Cardiac septum (tissue), 1 donor: ENCODE measurements around the gene SNRPA. TPM values are rescaled to one million over a fixed set of nuclear protein-coding genes. Genes with fewer than 3 reads are reported as not detected.
A peak's percentile ranks its signal among the peaks of the same experiment; 100 is the strongest.

Experiments used
- DNase-seq: peaks from one replicate; pipeline ENCODE4 v3.0.0-alpha.2; 2020; ENCODE audit warnings: low spot score
- intact Hi-C: fragments of 100-400 bp; cut with DNase I; formaldehyde crosslinking; loops from one replicate; pipeline ENCODE4 v1.14.0; 2022
- long read RNA-seq: library from polyadenylated mRNA; unstranded; transcript quantifications from one replicate; pipeline ENCODE4 v2.0.0, GENCODE V29; 2021
- total RNA-seq: library from RNA; stranded (reverse); fragmentation: NEBNext Ultra II Directional; extraction: Animal tissue kit (Norgen Biotek cat#: 25700); gene quantifications from one replicate; pipeline ENCODE4 v1.2.1, GENCODE V29; 2021
- donor health status: DM: no; HTN: no; CAD: no.

Gene SNRPA
- total RNA-seq: 32.9 TPM
- long read RNA-seq, transcript SNRPA-201 (6 exons, 1,621 nt): major isoform, 7 of 12 reads
- long read RNA-seq, partial matches to known transcripts: 4 of 12 reads
- long read RNA-seq, other reads (novel, unspliced or antisense): 1 of 12 reads

DNA sequence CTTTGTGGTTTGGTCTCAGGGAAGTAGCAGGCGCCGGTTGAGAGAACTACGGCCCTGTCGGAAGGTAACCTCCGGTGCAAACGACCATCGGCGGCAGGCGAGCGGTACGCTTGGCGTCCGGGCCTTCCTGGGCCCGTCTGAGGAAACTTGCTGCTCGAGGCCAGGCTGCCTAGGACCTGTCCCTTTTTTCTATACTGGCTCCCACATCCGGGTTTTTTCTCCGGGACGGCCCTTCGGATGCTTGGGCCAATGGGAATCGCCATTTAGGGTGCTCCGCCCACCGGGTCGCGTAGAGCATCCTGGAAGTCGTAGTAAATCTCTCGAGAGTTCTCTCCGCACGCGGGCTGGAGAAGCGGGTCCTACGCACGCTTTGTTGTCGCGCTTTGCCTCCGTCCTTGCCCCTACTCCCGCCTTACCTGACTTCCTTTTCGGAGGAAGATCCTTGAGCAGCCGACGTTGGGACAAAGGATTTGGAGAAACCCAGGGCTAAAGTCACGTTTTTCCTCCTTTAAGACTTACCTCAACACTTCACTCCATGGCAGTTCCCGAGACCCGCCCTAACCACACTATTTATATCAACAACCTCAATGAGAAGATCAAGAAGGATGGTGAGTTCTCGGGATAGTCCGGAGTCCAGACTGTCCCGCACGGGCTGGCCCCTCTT, at the start of gene SNRPA:
Gene SNRPA, plus strand, starts transcription at position 330 of the 664 bp plus-strand sequence. Its CDS starts 206 bp downstream, at position 536.
- intact Hi-C loops: loop anchor here (2.0 kb wide), 3 partner anchors 28 to 60 kb away; partner anchors contain the start of genes NUMBL and RAB4B
- peak; percentile 96 for DNase-seq

DNA sequence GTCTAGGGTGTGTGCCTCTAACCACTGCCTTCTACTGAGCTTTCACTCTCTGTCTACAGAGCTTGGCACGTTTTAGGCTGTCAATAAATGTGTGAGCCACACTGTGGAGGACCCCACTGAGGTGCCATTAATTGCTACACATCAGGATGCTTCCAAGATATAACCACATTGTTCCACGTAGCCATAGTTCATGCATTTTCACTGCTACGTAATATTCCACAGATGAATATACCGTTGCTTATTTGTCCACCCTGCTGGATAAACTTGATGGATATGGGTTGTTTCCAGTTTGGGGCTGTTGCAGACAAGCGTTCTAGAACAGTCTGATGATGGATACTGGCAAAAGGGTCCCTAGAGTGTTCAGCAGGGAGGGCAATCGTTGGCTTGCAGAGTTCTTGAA, 49.2 kb upstream of the SNRPA start:
- intact Hi-C loops: no loop called here

DNA sequence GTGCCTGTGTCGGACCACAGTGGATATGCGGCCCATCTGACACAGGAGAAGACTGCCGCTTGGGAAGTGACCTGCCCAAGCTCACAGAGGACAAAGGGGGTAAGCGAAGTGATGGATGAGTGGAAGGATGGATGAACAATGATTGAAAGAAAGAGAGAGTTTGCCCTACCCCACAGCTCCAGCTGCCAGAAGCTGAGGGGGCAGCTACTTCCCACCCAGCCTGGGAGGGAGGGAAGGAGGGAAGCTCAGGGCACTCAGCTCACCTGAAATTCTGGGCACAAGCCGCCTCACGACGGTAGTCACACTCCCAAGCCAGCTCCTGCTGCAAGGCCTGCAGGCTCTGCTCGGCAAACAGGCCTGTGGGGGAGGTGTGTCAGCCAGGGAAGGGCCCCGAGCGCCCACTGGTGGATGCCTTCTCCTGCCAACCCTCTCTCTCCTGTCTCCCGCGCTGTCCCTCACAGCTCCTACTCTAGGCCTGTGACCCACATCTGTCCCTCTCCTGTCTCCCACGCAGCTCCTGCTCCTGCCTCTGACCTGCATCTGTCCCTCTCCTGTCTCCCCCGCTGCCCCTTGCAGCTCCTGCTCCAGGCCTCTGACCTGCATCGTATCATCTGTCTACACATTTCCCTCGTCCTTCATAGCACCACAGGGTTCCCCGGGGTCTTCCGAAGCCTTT, 48.5 kb upstream of the SNRPA start:
- intact Hi-C loops: no loop called here
- DNase-seq: no peak

More for the DNA sequence above, 49.2 kb upstream of the SNRPA start:
- DNase-seq: no peak

DNA sequence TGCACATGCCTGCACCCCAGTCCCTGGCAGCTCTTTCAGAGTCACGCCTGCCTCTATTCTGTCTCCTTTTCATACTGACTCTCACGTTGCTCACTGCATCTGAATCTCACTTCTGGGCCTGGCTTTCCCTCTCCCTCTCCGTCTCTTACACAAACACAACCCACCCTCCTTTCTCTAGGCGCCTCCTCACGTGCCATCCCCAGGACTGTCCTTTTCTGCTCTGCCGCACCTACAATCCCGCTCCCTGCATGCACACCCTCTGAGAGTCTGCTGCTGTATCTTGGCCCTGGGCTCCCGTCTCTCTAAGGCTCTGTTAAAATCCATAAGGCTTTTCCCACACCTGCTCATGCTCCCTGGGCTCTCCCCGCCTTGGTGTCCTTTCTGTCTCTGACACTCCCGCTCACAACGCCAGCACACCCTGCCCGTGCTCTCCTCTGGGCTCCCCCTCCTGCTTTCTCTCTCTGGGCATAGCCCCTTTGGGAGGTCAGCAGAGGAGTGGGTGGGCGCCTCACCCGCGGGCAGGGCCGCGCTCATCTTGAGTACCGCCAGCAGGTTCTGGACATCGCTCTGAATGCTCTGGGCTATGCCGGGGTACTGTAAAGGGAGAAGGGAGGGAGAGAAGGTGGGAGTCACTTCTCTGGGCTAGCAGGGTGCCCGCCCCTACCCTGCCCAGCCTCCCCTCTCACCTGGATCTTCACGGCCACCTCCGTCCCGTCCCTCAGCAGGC, 47.8 kb upstream of the SNRPA start:
- intact Hi-C loops: no loop called here
- no peak for DNase-seq

DNA sequence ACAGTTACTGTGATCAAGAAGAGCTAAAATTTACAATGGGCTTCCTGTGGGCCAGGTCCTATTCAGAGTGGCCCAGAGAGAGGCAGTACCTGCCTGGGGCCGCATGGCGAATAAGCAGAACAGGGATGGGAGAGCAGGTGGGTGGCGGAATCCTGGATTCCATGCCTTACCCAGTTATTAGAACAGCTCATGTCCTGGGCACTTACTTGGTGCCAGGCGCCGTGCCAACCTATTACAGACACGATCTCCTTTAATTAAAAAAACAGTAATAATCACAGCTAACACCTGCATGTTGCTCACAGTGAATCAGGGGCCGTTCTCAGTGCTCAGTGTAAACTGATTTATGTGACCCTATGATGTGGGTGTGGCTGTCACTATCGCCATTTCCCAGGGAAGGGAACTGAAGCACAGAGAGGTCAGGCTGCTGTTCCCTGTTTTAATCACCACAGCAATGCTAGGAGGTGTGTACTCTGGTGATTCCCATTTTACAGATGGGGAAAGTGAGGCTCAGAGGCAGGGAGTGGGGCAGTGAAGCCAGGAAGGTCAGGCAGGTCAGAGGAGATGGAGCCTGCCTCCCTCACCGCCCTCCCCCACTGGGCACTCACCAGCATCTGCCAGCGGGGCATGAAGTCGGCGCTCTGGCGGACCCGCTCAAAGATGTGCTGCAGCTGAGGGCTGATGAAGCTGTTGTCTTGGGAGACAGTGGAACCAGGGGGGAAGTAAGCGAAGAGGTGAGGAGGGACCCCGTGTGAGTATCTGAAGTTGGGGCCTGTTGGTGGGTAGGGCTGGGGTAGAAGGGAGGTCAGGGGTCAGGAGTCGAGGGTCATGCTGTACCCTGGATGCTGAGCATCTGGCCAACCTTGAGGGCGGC, 46.3 kb upstream of the SNRPA start:
- intact Hi-C loops: no loop called here
- no peak for DNase-seq

DNA sequence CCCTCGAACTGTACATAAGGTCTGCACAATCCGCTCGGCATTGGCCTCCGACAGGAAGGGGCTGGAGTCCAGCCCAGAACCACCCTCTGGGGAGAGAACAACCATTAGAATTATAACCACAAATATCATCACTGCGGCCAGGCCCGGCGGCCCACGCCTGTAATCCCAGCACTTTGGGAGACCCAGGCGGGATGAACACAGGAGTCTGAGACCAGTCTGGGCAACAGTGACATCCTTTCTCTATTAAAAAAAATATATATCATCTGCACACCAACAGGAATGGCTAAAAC, 45.7 kb upstream of the SNRPA start:
- no peak for DNase-seq
- intact Hi-C loops: no loop called here

DNA sequence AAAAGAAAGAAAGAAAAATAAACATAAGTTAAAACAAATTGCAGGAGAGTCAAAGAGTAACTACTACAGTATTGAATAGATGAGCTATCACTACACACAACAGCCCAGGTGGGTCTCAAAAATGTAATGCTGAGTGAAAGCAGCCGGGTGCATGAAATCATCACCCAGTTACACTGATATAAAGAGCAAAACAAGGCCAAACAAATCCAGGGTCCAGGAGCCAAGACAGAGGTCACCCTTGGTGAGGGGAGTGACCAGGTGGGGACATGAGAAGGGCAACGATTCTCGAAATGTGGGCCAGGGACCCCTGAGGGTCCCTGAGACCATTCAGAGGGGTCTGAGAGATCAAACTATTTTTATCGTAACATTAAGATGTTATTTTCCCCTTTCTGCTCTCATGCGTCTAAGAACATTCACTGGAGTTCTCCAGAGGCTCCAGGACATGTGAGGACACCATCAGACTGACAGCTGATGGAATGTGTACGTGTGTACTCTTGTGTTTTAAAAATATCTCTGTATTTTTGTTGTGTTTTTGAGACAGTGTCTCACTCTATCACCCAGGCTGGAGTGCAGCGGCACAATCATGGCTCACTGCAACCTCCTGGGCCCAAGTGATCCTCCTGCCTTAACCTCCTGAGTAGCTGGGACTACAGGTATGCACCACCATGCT, 44.9 kb upstream of the SNRPA start:
- DNase-seq: no peak
- intact Hi-C loops: no loop called here

DNA sequence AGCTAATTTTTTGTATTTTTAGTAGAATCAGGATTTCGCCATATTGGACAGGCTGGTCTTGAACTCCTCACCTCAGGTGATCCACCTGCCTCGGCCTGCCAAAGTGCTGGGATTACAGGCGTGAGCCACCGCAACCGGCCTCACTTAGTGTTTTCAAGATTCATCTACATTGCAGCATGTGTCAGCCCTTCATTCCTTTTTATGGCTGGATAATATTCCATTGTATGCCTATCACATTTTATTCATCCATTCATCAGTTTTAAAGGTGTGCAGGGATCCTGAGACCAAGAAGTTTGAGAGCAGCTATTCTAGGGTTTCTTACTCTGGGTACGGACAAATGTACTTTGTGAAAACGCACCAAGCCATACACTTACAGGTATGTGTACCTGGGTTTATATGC, 43.4 kb upstream of the SNRPA start:
- intact Hi-C loops: no loop called here
- no peak for DNase-seq

DNA sequence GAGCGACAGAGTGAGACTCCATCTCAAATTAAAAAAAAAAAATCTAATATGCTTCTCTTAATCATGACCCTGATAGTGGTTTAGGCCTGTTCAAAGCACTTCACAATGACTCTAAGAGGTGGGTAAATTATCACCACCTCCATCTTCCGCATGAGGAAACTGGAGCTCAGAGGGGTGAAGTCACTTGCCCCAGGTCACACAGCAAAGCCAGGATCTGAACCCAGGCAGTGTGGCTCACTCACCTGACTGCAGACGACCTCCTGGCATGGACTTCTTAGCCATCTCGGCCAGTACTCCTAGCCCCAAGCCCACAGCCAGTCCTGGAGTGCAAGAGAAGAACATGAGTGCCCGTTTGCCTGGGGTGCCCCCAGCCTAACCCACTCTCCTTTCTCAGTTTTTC, 41.2 kb upstream of the SNRPA start:
- DNase-seq: no peak
- intact Hi-C loops: loop anchor here (10.0 kb wide), 2 partner anchors 265 to 1295 kb away; partner anchors contain the start of genes PLEKHG2 and SERTAD3

DNA sequence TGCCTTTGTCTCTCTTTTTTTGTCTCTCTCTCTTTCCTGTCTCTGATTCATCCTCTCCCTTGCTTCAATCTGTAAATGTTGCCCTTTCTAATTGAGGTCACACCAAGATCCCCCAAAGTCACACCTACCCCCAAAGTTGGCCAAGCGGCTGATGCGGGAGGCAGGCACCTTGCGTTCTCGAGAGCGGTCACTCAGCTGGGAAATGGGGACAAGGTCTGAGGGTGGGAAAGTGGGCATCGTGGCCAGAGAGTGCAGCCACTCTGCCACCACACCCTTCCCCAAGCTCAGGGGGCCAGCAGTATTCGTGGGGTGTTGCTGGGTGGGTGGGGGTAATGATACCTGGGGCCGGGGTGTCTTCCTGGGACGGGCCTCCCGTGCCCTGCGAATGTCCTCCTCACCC, 37.1 kb upstream of the SNRPA start:
- DNase-seq: no peak
- intact Hi-C loops: loop anchor here (2.0 to 10.0 kb wide), 3 partner anchors 37 to 1299 kb away; partner anchors contain the start of genes ACTMAP, PLEKHG2, SERTAD3 and SNRPA

DNA sequence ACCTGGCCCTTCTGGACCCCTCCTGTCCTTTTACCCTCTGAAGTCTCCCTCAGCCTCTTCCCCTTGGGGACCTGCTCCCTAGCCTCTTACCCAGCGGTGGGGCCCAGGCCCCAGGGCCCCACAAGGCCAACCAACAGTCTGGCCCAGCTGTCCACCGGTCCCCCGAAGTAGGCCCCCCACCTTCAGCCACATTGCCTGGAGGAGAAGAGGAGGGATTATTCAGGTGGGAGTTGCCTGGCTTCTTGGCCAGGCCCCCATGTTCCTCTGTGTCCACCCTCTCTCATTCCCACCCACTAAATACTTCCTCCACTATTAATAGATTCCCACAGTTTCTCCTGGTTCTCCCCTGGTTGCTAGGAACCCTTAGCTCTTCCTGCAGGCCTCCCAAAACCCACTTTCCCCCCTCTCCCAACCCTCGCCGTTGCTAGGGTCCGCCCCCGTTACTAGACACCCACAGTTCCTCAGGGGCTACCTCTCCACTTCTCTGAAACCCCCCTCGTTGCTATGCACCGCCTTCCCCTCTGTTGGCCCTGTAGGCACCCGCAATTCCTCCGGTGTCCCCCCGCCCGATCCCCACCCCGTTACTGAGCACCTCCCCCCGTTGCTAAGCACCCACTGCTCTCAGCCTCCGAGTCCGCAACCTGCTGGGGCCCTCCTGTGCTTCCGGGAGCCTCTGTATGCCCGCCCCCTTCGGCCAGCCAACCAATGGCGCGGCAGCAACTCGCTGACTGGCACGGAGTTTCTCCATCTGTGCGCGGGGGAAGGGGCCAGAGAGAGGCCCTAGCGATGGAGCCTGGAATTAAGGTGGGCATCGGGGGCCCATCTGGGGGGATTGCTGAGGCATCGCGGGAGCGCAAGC, 36.3 kb upstream of the SNRPA start:
- intact Hi-C loops: loop anchor here (1.0 to 10.0 kb wide), 5 partner anchors 23 to 1300 kb away; partner anchors contain the start of genes ACTMAP, LTBP4, PLEKHG2 and SERTAD3
- peak; percentile 97 for DNase-seq

DNA sequence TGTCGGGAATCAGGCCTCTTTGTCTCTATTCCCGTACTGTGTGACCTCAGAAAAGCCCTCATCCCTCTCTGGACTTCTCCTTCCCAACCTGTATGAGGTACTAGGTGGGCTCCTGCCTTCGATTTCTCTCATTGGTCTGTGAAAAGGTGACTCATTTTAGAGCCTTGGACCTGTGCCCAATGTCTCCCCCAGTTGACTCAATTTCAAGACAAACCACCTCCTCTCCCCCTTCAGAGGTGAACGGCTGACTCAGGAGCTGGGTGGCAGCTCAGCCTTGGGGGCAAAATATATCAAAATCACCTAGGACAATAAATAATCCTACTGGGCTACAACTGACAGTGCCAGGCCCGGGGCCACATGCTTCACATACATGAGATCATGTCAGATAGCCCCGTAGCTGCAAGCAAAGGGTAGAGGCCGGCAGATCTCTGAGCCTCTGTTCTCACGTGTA, 34.9 kb upstream of the SNRPA start:
- intact Hi-C loops: loop anchor here (1.0 to 10.0 kb wide), 5 partner anchors 53 to 1301 kb away; partner anchors contain the start of genes LTBP4, PLEKHG2 and SERTAD3
- DNase-seq: no peak

DNA sequence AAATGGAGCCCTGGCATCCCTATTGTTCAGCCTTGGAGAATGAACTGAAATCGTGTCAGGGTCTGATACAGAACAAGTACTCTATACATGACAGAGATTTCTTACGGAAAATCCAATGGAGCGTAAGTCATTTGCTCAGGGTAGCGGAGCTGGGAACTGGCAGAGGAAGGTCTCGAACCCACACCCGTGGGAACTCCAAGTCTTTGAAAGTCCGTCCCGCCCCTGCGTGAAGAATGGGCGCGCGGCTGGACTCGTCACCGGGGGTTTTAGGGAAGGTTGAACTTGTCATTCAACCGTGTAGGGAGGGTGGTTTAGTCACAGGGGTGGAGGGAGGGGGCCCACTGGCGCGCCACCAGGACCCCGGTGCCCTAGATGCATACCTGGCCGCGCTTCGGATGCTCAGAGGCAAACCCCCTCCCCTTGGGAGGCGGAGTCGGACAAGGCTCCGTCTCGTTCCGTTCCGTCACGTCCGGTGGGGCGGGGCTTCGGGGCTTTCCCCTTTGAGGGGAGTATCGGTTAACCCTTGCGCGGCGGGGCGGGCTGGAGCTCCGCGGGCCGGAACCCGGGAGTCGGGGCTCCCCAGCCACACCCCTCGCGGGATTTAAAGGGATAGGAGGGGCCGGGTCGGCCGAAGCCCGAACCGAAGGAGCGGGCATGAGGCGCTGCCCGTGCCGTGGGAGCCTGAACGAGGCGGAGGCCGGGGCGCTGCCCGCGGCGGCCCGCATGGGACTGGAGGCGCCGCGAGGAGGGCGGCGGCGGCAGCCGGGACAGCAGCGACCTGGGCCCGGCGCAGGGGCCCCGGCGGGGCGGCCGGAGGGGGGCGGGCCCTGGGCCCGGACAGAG, 34.3 kb upstream of the SNRPA start, which contains the start of the genes COQ8B and ITPKC:
Gene COQ8B, minus strand, starts transcription at position 405 of the 843 bp plus-strand sequence. CDS start 2,254 bp downstream, outside the sequence.
Gene ITPKC, plus strand, starts transcription at position 631 of the 843 bp plus-strand sequence. Its CDS starts 24 bp downstream, at position 655.
- DNase-seq: peak; percentile 100
- intact Hi-C loops: loop anchor here (1.0 to 10.0 kb wide), 5 partner anchors 53 to 1302 kb away; partner anchors contain the start of genes LTBP4, PLEKHG2 and SERTAD3

DNA sequence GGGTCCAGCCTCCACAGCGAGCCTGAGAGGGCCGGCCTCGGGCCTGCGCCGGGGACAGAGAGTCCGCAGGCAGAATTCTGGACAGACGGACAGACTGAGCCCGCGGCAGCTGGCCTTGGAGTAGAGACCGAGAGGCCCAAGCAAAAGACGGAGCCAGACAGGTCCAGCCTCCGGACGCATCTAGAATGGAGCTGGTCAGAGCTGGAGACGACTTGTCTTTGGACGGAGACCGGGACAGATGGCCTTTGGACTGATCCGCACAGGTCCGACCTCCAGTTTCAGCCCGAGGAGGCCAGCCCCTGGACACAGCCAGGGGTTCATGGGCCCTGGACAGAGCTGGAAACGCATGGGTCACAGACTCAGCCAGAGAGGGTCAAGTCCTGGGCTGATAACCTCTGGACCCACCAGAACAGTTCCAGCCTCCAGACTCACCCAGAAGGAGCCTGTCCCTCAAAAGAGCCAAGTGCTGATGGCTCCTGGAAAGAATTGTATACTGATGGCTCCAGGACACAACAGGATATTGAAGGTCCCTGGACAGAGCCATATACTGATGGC, 33.6 kb upstream of the SNRPA start:
- intact Hi-C loops: loop anchor here (5.0 to 10.0 kb wide), 3 partner anchors 115 to 1303 kb away; partner anchors contain the start of genes LTBP4, PLEKHG2 and SERTAD3
- peak; percentile 81 for DNase-seq

DNA sequence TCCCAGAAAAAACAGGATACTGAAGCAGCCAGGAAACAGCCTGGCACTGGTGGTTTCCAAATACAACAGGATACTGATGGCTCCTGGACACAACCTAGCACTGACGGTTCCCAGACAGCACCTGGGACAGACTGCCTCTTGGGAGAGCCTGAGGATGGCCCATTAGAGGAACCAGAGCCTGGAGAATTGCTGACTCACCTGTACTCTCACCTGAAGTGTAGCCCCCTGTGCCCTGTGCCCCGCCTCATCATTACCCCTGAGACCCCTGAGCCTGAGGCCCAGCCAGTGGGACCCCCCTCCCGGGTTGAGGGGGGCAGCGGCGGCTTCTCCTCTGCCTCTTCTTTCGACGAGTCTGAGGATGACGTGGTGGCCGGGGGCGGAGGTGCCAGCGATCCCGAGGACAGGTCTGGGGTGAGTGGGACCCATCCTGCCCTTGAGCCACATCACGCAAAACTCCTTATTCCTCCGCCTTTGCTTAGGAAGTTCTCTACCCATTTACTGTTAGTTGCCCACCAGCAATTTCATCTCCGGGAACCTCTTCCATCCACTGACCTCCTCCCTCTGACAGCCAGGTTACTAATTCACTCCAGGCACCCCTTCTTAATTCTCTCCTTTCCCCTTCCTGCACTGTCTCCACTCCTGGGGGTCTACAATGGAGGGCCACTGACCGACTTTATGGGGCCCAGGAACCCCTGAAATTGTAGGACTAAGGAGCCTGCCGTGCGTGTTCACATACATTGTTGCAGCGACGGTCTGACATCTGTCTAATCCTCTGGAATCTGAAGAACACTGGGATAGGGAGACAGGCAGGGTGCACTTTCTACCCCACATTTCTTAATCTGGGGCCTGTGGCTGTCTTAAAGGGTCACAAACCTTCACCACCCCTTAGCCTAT, 32.9 kb upstream of the SNRPA start:
- intact Hi-C loops: loop anchor here (5.0 to 10.0 kb wide), 3 partner anchors 116 to 1303 kb away; partner anchors contain the start of genes LTBP4, PLEKHG2 and SERTAD3

More for the DNA sequence above, 32.9 kb upstream of the SNRPA start:
- DNase-seq: no peak
